A549 (cell line): ENCODE data around the gene ZDHHC18.

Experiments
- CEBPB ChIP-seq, 2 experiments: fragments of >200 bp in 1 of 2; sonication (Bioruptor Twin) in 1 of 2; formaldehyde crosslinking in 1 of 2; IDR thresholded peaks; 2 replicates each; pipeline ENCODE4 v1.6.1; 2012 to 2016
- CHD2 ChIP-seq: fragments of 150-350 bp; IDR thresholded peaks from 2 replicates; pipeline ENCODE4 v1.6.1; 2014; ENCODE audit warnings: low read length; ENCODE audit not compliant: partially characterized antibody
- CTCF ChIP-seq: fragments of >200 bp; sonication (Bioruptor Twin); formaldehyde crosslinking; IDR thresholded peaks from 3 replicates; pipeline ENCODE4 v1.5.1; 2016
- EP300 ChIP-seq, 2 experiments: fragments of >200 bp; sonication (Bioruptor Twin); formaldehyde crosslinking; IDR thresholded peaks; 2 replicates in 1 of 2; 3 replicates in 1 of 2; pipeline ENCODE4 v1.6.1; 2016 to 2017
- HDAC2 ChIP-seq: fragments of 200-600 bp; sonication (generic); IDR thresholded peaks from 2 replicates; pipeline ENCODE4 v1.6.1; 2016
- JUN ChIP-seq, 2 experiments: fragments of >200 bp; sonication (Bioruptor Twin); formaldehyde crosslinking; IDR thresholded peaks; 2 replicates in 1 of 2; 3 replicates in 1 of 2; pipeline ENCODE4 v1.6.1; 2016 to 2017
- KDM1A ChIP-seq: fragments of 200-600 bp; sonication (generic); IDR thresholded peaks from 2 replicates; pipeline ENCODE4 v1.6.1; 2016; ENCODE audit warnings: low read depth, mild to moderate bottlenecking
- MAX ChIP-seq: IDR thresholded peaks from 2 replicates; pipeline ENCODE4 v1.6.1; 2012
- PBX3 ChIP-seq: IDR thresholded peaks from 2 replicates; pipeline ENCODE4 v1.6.1; 2012
- PHF8 ChIP-seq: fragments of 200-600 bp; sonication (generic); IDR thresholded peaks from 2 replicates; pipeline ENCODE4 v1.6.1; 2016; ENCODE audit warnings: low read depth, mild to moderate bottlenecking, antibody characterized with exemption, moderate library complexity, borderline replicate concordance
- POLR2A ChIP-seq: IDR thresholded peaks from 2 replicates; pipeline ENCODE4 v1.6.1; 2012; ENCODE audit warnings: mild to moderate bottlenecking, low read length
- POLR2AphosphoS2 ChIP-seq: conservative IDR thresholded peaks from 2 replicates; pipeline ENCODE4 v1.6.1; 2012; ENCODE audit warnings: low read length, improper control_type of control experiment, inconsistent platforms
- RFX5 ChIP-seq: fragments of 450-650 bp; IDR thresholded peaks from 2 replicates; pipeline ENCODE4 v1.7.1; 2014; ENCODE audit warnings: antibody characterized with exemption, mild to moderate bottlenecking, moderate library complexity
- ZSCAN20 ChIP-seq: fragments of 250-450 bp; sonication (Bioruptor Pico); IDR thresholded peaks from 2 replicates; pipeline ENCODE4 v1.8.0; 2022; ENCODE audit warnings: mild to moderate bottlenecking, moderate library complexity

GRCh38 chr1:26792924-26793323, 33.6 kb upstream of the ZDHHC18 start:
- TF ChIP-seq JUN (IDR thresholded peaks at IDR 0.05) (no peak), POLR2A (no peak), ZSCAN20 (CRISPR knock-in tag) (no peak), CTCF (no peak), PBX3 (no peak), PHF8 (no peak), RFX5 (no peak), HDAC2 (no peak), CEBPB (IDR thresholded peaks at IDR 0.05) (no peak), KDM1A (no peak), CHD2 (no peak), EP300 (IDR thresholded peaks at IDR 0.05) (no peak), POLR2AphosphoS2 (no peak), MAX (no peak)
